Stimulated activated CD8-positive, alpha-beta memory T cell treated with anti-CD3 and anti-CD28 coated beads, Interleukin-4, amount 100 ng/mL, for 1 hour (primary cell): ENCODE measurements around the gene GOLGA6L10.
"Not testable (repeated sequence)": the region's sequence is repeated elsewhere in the genome, so short reads cannot be mapped to it uniquely, and the experiment has no call there.

Source experiments
- DNase-seq, 2 donors: peaks; one replicate each; pipeline ENCODE4 v3.0.0-alpha.2; 2020; ENCODE audit warnings: low read depth in 2 of 2, low spot score in 1 of 2

GOLGA6L10 gene

GRCh38 chr15:82301296-82302016 lies 47.8 kb downstream of the GOLGA6L10 start:
- DNase-seq: no peak

GRCh38 chr15:82300883-82301282 lies 48.4 kb downstream of the GOLGA6L10 start:
- no peak for DNase-seq

GRCh38 chr15:82300326-82300725 lies 48.9 kb downstream of the GOLGA6L10 start:
- DNase-seq: not testable (repeated sequence)

- not testable (repeated sequence) for DNase-seq
Observed at GRCh38 chr15:82299511-82299914, 49.8 kb downstream of the GOLGA6L10 start.

- DNase-seq: peak; percentile 4 to 9
Observed at GRCh38 chr15:82298520-82298919, 50.8 kb downstream of the GOLGA6L10 start.

- DNase-seq: no peak
Observed at GRCh38 chr15:82298032-82298431, 51.2 kb downstream of the GOLGA6L10 start.

- DNase-seq: no peak
Observed at GRCh38 chr15:82297546-82297945, 51.7 kb downstream of the GOLGA6L10 start.

- DNase-seq: no peak
Observed at GRCh38 chr15:82294061-82294690, 55.1 kb downstream of the GOLGA6L10 start.

- DNase-seq: no peak
Observed at GRCh38 chr15:82292271-82292670, 57.0 kb downstream of the GOLGA6L10 start.
